Trophoblast cell (in vitro differentiated cells and primary cell): ENCODE data around the gene EVL.

Experiments used
- DNase-seq, 2 donors: peaks; one replicate each; pipeline ENCODE4 v3.0.0-alpha.2; 2016
- H2AFZ ChIP-seq: 2 replicates; pipeline ENCODE4 v1.6.1; 2013; ENCODE audit warnings: low read length, moderate library complexity, mild to moderate bottlenecking; ENCODE audit not compliant: insufficient read depth, poor library complexity
- H2AK5ac ChIP-seq: 2 replicates; pipeline ENCODE4 v1.6.1; 2013; ENCODE audit warnings: mild to moderate bottlenecking, low read length
- H2BK120ac ChIP-seq: 2 replicates; pipeline ENCODE4 v1.6.1; 2013; ENCODE audit warnings: low read length, mild to moderate bottlenecking, moderate library complexity; ENCODE audit not compliant: insufficient read depth, poor library complexity
- H2BK12ac ChIP-seq: 2 replicates; pipeline ENCODE4 v1.6.1; 2013; ENCODE audit warnings: mild to moderate bottlenecking, low read length, moderate library complexity
- H2BK5ac ChIP-seq: 2 replicates; pipeline ENCODE4 v1.6.1; 2013; ENCODE audit warnings: low read length, low read depth, moderate library complexity, mild to moderate bottlenecking; ENCODE audit not compliant: poor library complexity
- H3K14ac ChIP-seq: 2 replicates; pipeline ENCODE4 v1.6.1; 2013; ENCODE audit warnings: mild to moderate bottlenecking, low read length
- H3K18ac ChIP-seq: 2 replicates; pipeline ENCODE4 v1.6.1; 2013; ENCODE audit warnings: mild to moderate bottlenecking, low read length
- H3K23ac ChIP-seq: 2 replicates; pipeline ENCODE4 v1.6.1; 2013; ENCODE audit warnings: low read length
- H3K27ac ChIP-seq: 2 replicates; pipeline ENCODE4 v1.5.1; 2013; ENCODE audit warnings: low read depth, mild to moderate bottlenecking, inconsistent platforms, low read length, moderate library complexity
- H3K27me3 ChIP-seq: 2 replicates; pipeline ENCODE4 v1.6.1; 2013; ENCODE audit warnings: inconsistent platforms, mild to moderate bottlenecking, low read length, moderate library complexity; ENCODE audit not compliant: insufficient read depth
- H3K36me3 ChIP-seq, 2 experiments: 1 replicate in 1 of 2; 2 replicates in 1 of 2; pipeline ENCODE4 v1.6.1; 2013; ENCODE audit warnings: low read length in 2 of 2, mild to moderate bottlenecking in 2 of 2, moderate library complexity in 1 of 2; ENCODE audit not compliant: insufficient read depth in 2 of 2, control insufficient read depth in 1 of 2
- H3K4ac ChIP-seq: 2 replicates; pipeline ENCODE4 v1.6.1; 2013; ENCODE audit warnings: low read depth, mild to moderate bottlenecking, low read length, moderate library complexity
- H3K4me1 ChIP-seq, 2 experiments: 1 replicate in 1 of 2; 2 replicates in 1 of 2; pipeline ENCODE4 v1.6.1; 2013; ENCODE audit warnings: low read length in 2 of 2, mild to moderate bottlenecking in 2 of 2, moderate library complexity in 1 of 2; ENCODE audit not compliant: insufficient read depth in 2 of 2, control insufficient read depth in 1 of 2
- H3K4me2 ChIP-seq: 2 replicates; pipeline ENCODE4 v1.6.1; 2013; ENCODE audit warnings: inconsistent platforms, mild to moderate bottlenecking, low read length, moderate library complexity
- H3K4me3 ChIP-seq: 2 replicates; pipeline ENCODE4 v1.5.1; 2013; ENCODE audit warnings: mild to moderate bottlenecking, low read depth, low read length, inconsistent platforms
- H3K79me1 ChIP-seq: one replicate; pipeline ENCODE4 v1.6.1; 2013; ENCODE audit warnings: low read length
- H3K79me2 ChIP-seq: 2 replicates; pipeline ENCODE4 v1.6.1; 2013; ENCODE audit warnings: low read length, mild to moderate bottlenecking; ENCODE audit not compliant: control insufficient read depth, insufficient read depth, poor library complexity
- H3K9ac ChIP-seq: 2 replicates; pipeline ENCODE4 v1.6.1; 2013; ENCODE audit warnings: mild to moderate bottlenecking, low read length
- H3K9me3 ChIP-seq: 2 replicates; pipeline ENCODE4 v1.6.1; 2013; ENCODE audit warnings: low read depth, mild to moderate bottlenecking, control low read depth, inconsistent platforms, low read length; ENCODE audit not compliant: insufficient read depth
- H4K12ac ChIP-seq: 2 replicates; pipeline ENCODE4 v1.6.1; 2013; ENCODE audit warnings: low read depth, mild to moderate bottlenecking, low read length, moderate library complexity
- H4K8ac ChIP-seq: 2 replicates; pipeline ENCODE4 v1.6.1; 2013; ENCODE audit warnings: low read depth, mild to moderate bottlenecking, low read length, moderate library complexity
- H4K91ac ChIP-seq: one replicate; pipeline ENCODE4 v1.6.1; 2013; ENCODE audit warnings: low read depth, mild to moderate bottlenecking, low read length, moderate library complexity
- whole genome bisulfite sequencing: extraction: QIAGEN DNeasy Blood & Tissue Kit; methylation state at CpG from one replicate; pipeline ENCODE4 v1.1.7; 2013; ENCODE audit warnings: missing lambda C conversion rate; ENCODE audit not compliant: insufficient read length, insufficient coverage; ENCODE audit errors: extremely low coverage; 5-methylcytosine and 5-hydroxymethylcytosine counted together

Gene EVL

DNA sequence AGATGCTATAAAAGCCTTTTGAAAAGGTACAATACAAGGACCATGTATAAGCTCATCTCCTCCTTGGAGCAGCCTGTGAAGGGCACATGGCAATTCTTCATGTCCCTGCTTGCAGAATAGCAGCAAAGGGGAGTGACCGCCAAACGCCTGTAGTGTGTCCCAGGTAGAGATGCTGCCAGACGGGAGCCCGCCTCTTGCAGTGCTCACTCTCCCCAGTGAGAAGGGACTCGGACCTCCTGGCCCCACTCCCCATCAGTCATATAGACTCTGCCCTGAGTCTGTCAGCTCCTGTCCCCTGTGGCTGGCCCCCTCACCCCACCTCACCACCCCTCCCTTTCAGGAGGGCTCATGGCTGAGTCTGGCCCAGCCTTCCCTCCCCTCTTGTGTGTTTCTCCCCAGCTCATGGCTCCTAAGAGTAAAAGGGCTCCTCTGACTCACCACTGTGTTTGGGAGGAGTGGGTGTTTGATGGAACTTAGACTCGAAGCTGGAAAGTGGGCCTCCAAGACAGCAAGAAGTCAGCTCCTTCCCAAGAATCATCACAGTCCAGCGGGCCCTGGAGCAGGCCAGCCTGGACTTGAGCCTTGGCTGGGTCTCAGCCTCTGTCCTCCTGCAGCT lies 53.3 kb downstream of the EVL start:
- Histone ChIP-seq H3K23ac (no peak overlapping the region), H3K14ac (no peak overlapping the region), H3K36me3 (peaks cover 0 to under 1% of the 10 kb centered on the region in 2 experiments), H3K4me3 (no peak overlapping the region), H3K79me1 (no peaks in the 10 kb centered on the region), H3K4me2 (no peak overlapping the region), H3K27ac (no peak overlapping the region), H2BK5ac (no peak overlapping the region), H2AFZ (no peak overlapping the region), H3K9me3 (no peaks in the 10 kb centered on the region), H4K91ac (no peak overlapping the region), H4K12ac (no peak overlapping the region), H3K27me3 (no peaks in the 10 kb centered on the region), H4K8ac (no peak overlapping the region), H3K18ac (no peak overlapping the region), H3K9ac (no peak overlapping the region), H3K4ac (no peak overlapping the region), H2BK120ac (no peak overlapping the region), H3K79me2 (no peaks in the 10 kb centered on the region), H2BK12ac (no peak overlapping the region), H3K4me1 (no peaks in the 10 kb centered on the region), H2AK5ac (no peak overlapping the region)
- WGBS, result no CpG with 5 or more reads among the region's 7 CpGs
- DNase-seq, result no peak

DNA sequence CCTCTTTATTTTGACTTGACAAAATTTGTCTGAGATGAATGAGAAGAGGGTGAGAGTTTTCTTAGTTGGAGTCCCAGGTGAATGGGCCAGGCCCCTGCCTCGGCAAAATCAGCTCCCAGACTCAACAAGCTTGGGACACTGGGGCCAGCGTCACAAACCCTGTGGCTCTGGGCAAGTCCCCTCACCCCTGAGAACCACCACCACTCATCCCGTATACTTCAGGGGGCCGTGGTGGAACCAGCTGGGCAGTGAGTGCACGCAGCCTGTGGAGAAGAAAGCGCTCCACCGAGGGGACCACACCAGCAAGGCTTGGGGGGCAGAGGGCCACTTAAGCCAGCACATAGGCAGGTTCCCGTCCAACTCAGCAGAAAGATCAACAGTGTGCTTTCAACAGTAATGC lies 54.0 kb downstream of the EVL start:
- Histone ChIP-seq H3K4me3 (no peak overlapping the region), H3K79me2 (no peaks in the 10 kb centered on the region), H4K12ac (no peak overlapping the region), H3K27ac (no peak overlapping the region), H3K14ac (no peak overlapping the region), H3K36me3 (peaks cover 0 to 5% of the 10 kb centered on the region in 2 experiments), H3K79me1 (no peaks in the 10 kb centered on the region), H2AFZ (no peak overlapping the region), H3K4me1 (no peaks in the 10 kb centered on the region), H2BK12ac (no peak overlapping the region), H3K9me3 (no peaks in the 10 kb centered on the region), H4K8ac (no peak overlapping the region), H3K9ac (no peak overlapping the region), H2BK5ac (no peak overlapping the region), H3K4me2 (no peak overlapping the region), H2AK5ac (no peak overlapping the region), H2BK120ac (no peak overlapping the region), H3K27me3 (no peaks in the 10 kb centered on the region), H3K18ac (no peak overlapping the region), H4K91ac (no peak overlapping the region), H3K4ac (no peak overlapping the region), H3K23ac (no peak overlapping the region)
- no CpG with 5 or more reads among the region's 8 CpGs for WGBS
- DNase-seq, result no peak

DNA sequence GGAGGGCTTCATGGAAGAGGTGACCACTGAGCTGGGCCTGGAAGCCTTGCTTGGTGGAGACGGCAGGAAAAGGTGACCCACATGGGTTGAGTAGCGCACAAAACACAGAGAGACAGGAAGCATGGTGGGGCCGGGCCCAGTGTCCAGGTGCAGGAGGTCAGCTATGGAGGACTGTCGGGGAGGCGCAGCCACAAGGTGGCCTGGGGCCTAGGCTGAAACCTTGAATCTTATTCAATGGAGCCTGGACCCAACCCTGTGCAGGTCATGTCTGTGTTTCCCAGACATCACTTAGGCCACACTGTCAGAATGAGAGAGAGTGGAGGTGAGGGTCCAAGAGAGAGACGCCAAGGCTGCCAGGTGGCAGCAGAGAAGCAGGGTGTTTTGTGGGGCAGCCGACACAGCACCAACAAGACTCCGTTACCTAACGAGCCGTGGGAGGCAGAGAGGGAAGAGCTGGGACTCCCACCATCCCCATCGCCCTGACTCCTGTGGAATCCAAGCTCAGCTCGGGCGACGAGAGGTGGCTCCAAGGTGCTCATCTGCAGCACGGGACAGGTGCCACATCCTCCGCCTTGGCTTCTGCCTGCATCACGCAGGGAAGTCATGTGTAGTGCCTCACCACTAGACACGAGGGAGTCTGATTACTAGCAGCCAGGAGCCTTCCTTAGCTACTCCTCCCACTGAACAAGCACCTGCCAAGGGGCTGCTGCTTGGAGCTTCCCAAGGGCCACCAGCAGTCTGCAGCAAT lies 55.5 kb downstream of the EVL start:
- no peak overlapping the region for H3K18ac ChIP-seq
- no peak overlapping the region for H2BK120ac ChIP-seq
- H2BK12ac ChIP-seq, result no peak overlapping the region
- H2AFZ ChIP-seq, result no peak overlapping the region
- no peaks in the 10 kb centered on the region for H3K4me1 ChIP-seq
- no peak overlapping the region for H3K4me2 ChIP-seq
- no CpG with 5 or more reads among the region's 18 CpGs for WGBS
- no peak overlapping the region for H3K14ac ChIP-seq
- H3K4ac ChIP-seq, result no peak overlapping the region
- H2BK5ac ChIP-seq, result no peak overlapping the region
- H4K8ac ChIP-seq, result no peak overlapping the region
- no peak overlapping the region for H4K12ac ChIP-seq
- no peak overlapping the region for H3K27ac ChIP-seq
- H3K9me3 ChIP-seq, result no peaks in the 10 kb centered on the region
- no peak overlapping the region for H3K23ac ChIP-seq
- no peak overlapping the region for H4K91ac ChIP-seq
- H3K36me3 ChIP-seq, result peaks cover 5 to 7% of the 10 kb centered on the region in 2 experiments
- H3K4me3 ChIP-seq, result no peak overlapping the region
- H3K9ac ChIP-seq, result no peak overlapping the region
- DNase-seq, result no peak
- no peaks in the 10 kb centered on the region for H3K27me3 ChIP-seq
- H3K79me1 ChIP-seq, result no peaks in the 10 kb centered on the region
- H3K79me2 ChIP-seq, result no peaks in the 10 kb centered on the region
- H2AK5ac ChIP-seq, result no peak overlapping the region

DNA sequence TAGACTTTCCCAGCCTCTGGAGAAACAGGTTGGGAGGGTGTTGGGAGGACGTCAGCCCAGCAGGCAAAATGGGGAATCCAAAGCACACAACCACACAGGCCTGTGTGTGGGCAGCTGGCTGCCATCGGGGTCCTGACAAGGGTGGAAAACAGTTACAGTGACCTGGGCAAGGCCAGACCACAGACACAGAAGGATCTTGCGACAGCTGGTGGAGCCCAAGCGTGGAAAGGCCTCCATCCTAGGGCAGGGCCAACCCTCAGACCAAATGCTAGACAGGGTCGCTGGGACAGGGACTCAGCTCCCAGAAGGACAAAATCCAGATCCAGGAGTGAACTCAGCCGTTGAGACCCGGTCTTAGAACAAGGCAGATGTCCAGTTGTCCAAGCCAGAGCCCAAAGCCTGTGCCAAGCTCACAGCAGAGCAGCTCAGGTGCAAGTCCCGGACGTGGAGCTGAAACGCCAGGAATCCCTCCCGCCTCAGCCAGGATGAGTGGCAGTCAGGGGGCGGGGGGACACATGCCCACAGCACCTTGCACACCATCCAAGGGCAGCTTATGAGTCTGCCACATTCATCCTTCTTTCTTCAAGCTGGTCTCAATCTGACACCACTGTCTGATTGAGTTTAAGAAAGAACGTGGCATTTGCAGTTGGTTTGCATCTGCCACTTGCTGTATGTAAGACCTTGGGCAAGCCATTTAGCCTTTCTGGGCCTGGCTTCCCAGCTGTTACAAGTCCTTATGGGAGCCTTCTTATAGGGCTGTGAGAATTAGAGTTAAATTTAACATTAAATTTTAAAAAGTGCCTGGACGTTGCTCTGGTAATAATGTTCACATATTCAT lies 56.6 kb downstream of the EVL start:
- no peak overlapping the region for H4K91ac ChIP-seq
- no peak overlapping the region for H3K23ac ChIP-seq
- no peak overlapping the region for H3K4me3 ChIP-seq
- H2BK120ac ChIP-seq, result no peak overlapping the region
- H4K8ac ChIP-seq, result no peak overlapping the region
- H3K4me2 ChIP-seq, result no peak overlapping the region
- H3K36me3 ChIP-seq, result peaks cover 8% of the 10 kb centered on the region in 2 experiments
- no peaks in the 10 kb centered on the region for H3K27me3 ChIP-seq
- H4K12ac ChIP-seq, result no peak overlapping the region
- no peak overlapping the region for H2BK12ac ChIP-seq
- H3K79me2 ChIP-seq, result no peaks in the 10 kb centered on the region
- H2BK5ac ChIP-seq, result no peak overlapping the region
- H2AK5ac ChIP-seq, result no peak overlapping the region
- no peak overlapping the region for H3K27ac ChIP-seq
- no peak overlapping the region for H3K18ac ChIP-seq
- H3K4me1 ChIP-seq, result no peaks in the 10 kb centered on the region
- no CpG with 5 or more reads among the region's 14 CpGs for WGBS
- no peak overlapping the region for H2AFZ ChIP-seq
- H3K4ac ChIP-seq, result no peak overlapping the region
- H3K79me1 ChIP-seq, result no peaks in the 10 kb centered on the region
- H3K9ac ChIP-seq, result no peak overlapping the region
- no peak overlapping the region for H3K14ac ChIP-seq
- no peak for DNase-seq
- no peaks in the 10 kb centered on the region for H3K9me3 ChIP-seq
